GM12878 (cell line): ENCODE data around the gene SPTBN1. TPM values are rescaled to one million over a fixed set of nuclear protein-coding genes. Genes with fewer than 3 reads are reported as not detected.

ENCODE experiments used
- ATAC-seq: fragments of 200-7000 bp; cut with Tn5 transposase; 3 replicates; pipeline ENCODE4 v1.9.1; 2020; ENCODE audit warnings: mild to moderate bottlenecking, moderate library complexity
- BruUV-seq: library from RNA; stranded (reverse); fragments of 400-500 nt; replicated peaks from 2 replicates; lab custom pipeline; 2021; lab: Mats Ljungman, UMichigan
- CTCF ChIA-PET: fragments of 300-600 bp; sonication (Branson Sonifier 250); formaldehyde crosslinking; extraction: SDS; loops from one replicate; lab custom pipeline; 2021; ENCODE audit warnings: inconsistent platforms; lab: Yijun Ruan, JAX
- POLR2A ChIA-PET: fragments of 350-600 bp; formaldehyde crosslinking; extraction: SDS; loops from one replicate; lab custom pipeline; 2021; ENCODE audit warnings: inconsistent platforms; lab: Charles Lee
- RAD21 ChIA-PET: fragments of 300-600 bp; sonication (Branson Sonifier 250); formaldehyde crosslinking; loops from one replicate; lab custom pipeline; 2023; ENCODE audit warnings: antibody characterized with exemption; ENCODE audit not compliant: unreplicated experiment; lab: Charles Lee
- SMC1A ChIA-PET: fragments of 300-600 bp; sonication (Branson Sonifier 250); formaldehyde crosslinking; loops from one replicate; lab custom pipeline; 2023; ENCODE audit not compliant: unreplicated experiment, uncharacterized antibody; lab: Charles Lee
- DNase-seq: peaks from one replicate; pipeline ENCODE4 v3.0.0-alpha.2; 2011; ENCODE audit warnings: low read depth, low spot score
- FAIRE-seq: peaks from 3 replicates; lab custom pipeline; 2011; peaks lifted over from hg19 to GRCh38; lab: Jason Lieb, UNC
- H2AFZ ChIP-seq: 2 replicates; pipeline ENCODE4 v1.6.0; 2011; ENCODE audit warnings: low read depth, low read length, control low read depth; ENCODE audit not compliant: control insufficient read depth
- H3K27ac ChIP-seq: 2 replicates; pipeline ENCODE4 v1.5.1; 2011; ENCODE audit warnings: control low read depth; ENCODE audit not compliant: control insufficient read depth, insufficient read depth
- H3K27me3 ChIP-seq, 2 experiments: replicated peaks in 1 of 2; 2 replicates each; pipeline versions ENCODE4 v1.6.0 to v1.6.1; 2011; ENCODE audit warnings: low read length in 1 of 2; ENCODE audit not compliant: control insufficient read depth in 2 of 2, insufficient read depth in 2 of 2
- H3K36me3 ChIP-seq, 2 experiments: 2 replicates each; pipeline ENCODE4 v1.5.1; 2011; ENCODE audit warnings: low read length in 1 of 2; ENCODE audit not compliant: control insufficient read depth in 2 of 2, insufficient read depth in 2 of 2
- H3K4me1 ChIP-seq: 2 replicates; pipeline ENCODE4 v1.6.1; 2011; ENCODE audit warnings: mild to moderate bottlenecking, low read length, moderate library complexity, mixed read lengths; ENCODE audit not compliant: control insufficient read depth, insufficient read depth
- H3K4me2 ChIP-seq: 2 replicates; pipeline ENCODE4 v1.6.0; 2011; ENCODE audit warnings: control low read depth; ENCODE audit not compliant: control insufficient read depth, insufficient read depth
- H3K4me3 ChIP-seq: fragments of 200-600 bp; sonication (generic); 2 replicates; pipeline ENCODE4 v1.5.1; 2016
- H3K79me2 ChIP-seq: 2 replicates; pipeline ENCODE4 v1.6.0; 2011; ENCODE audit warnings: low read length; ENCODE audit not compliant: control insufficient read depth, insufficient read depth
- H3K9ac ChIP-seq: 2 replicates; pipeline ENCODE4 v1.8.0; 2011; ENCODE audit warnings: low read length, control low read depth, mixed read lengths; ENCODE audit not compliant: control insufficient read depth, insufficient read depth
- H3K9me3 ChIP-seq: replicated peaks from 3 replicates; pipeline ENCODE4 v1.5.1; 2011; ENCODE audit warnings: mild to moderate bottlenecking, low read length; ENCODE audit not compliant: control insufficient read depth, insufficient read depth
- H4K20me1 ChIP-seq: 2 replicates; pipeline ENCODE4 v1.6.0; 2011; ENCODE audit not compliant: control insufficient read depth, insufficient read depth
- CBX5 ChIP-seq: sonication (generic); IDR thresholded peaks from 2 replicates; pipeline ENCODE4 v1.6.1; 2016; ENCODE audit warnings: low read depth, moderate library complexity, mild to moderate bottlenecking, inconsistent platforms
- EZH2 ChIP-seq: IDR thresholded peaks from 2 replicates; pipeline ENCODE4 v1.6.1; 2012; ENCODE audit warnings: low read depth, mild to moderate bottlenecking, control low read depth, inconsistent platforms, low read length, borderline replicate concordance; ENCODE audit not compliant: control insufficient read depth
- IRF4 ChIP-seq: IDR thresholded peaks from 2 replicates; pipeline ENCODE4 v1.6.1; 2011; ENCODE audit warnings: low read depth, low read length
- LARP7 ChIP-seq: fragments of 450-650 bp; IDR thresholded peaks from 2 replicates; pipeline ENCODE4 v1.6.1; 2017; ENCODE audit warnings: mild to moderate bottlenecking
- NFIC ChIP-seq: IDR thresholded peaks from 2 replicates; pipeline ENCODE4 v1.6.1; 2012; ENCODE audit warnings: low read depth, mild to moderate bottlenecking, inconsistent platforms, low read length, moderate library complexity
- RELB ChIP-seq: fragments of 450-650 bp; IDR thresholded peaks from 2 replicates; pipeline ENCODE4 v1.6.1; 2017; ENCODE audit warnings: low read depth, mild to moderate bottlenecking, moderate library complexity
- SIX5 ChIP-seq: IDR thresholded peaks from 2 replicates; pipeline ENCODE4 v1.6.1; 2011; ENCODE audit warnings: mild to moderate bottlenecking, low read depth, low read length, moderate library complexity; ENCODE audit not compliant: severe bottlenecking
- SUZ12 ChIP-seq: fragments of 200-600 bp; sonication (generic); IDR thresholded peaks from one replicate; pipeline ENCODE4 v1.6.1; 2018; ENCODE audit warnings: antibody characterized with exemption, mild to moderate bottlenecking; ENCODE audit not compliant: unreplicated experiment
- ZNF207 ChIP-seq: fragments of 450-650 bp; IDR thresholded peaks from 2 replicates; pipeline ENCODE4 v1.6.1; 2014; ENCODE audit warnings: antibody characterized with exemption, mild to moderate bottlenecking, borderline replicate concordance
- ZNF274 ChIP-seq: IDR thresholded peaks from one replicate; pipeline ENCODE4 v1.8.0; 2011; ENCODE audit not compliant: insufficient read length, insufficient read depth
- WGBS: methylation state at CpG from one replicate; pipeline ENCODE4 v1.1.6; 2016; ENCODE audit warnings: low lambda C conversion rate; ENCODE audit not compliant: insufficient replicate concordance, insufficient coverage; ENCODE audit errors: missing lambda C conversion rate; 5-methylcytosine and 5-hydroxymethylcytosine counted together
- in situ Hi-C: fragments of 300-500 bp; cut with MboI; formaldehyde crosslinking; loops from 9 replicates; pipeline ENCODE4 v1.14.3; 2018; ENCODE audit warnings: mixed read lengths
- intact Hi-C: fragments of 100-400 bp; cut with micrococcal nuclease; formaldehyde crosslinking; loops from one replicate; pipeline ENCODE4 v1.14.2; 2022; ENCODE audit not compliant: unreplicated experiment
- polyA plus RNA-seq, 11 experiments: library from polyadenylated mRNA; depleted of rRNA in 4 of 11; unstranded in 6 of 11; stranded (reverse) in 5 of 11; fragments of >200 nt; fragmentation: Nextera tagmentation in 4 of 11; fragmentation: Illumina TruSeq in 1 of 11; extraction: Ambion mirVana in 4 of 11; extraction: Trizol in 1 of 11; gene quantifications; 1 replicate in 1 of 11; 2 replicates in 10 of 11; pipeline versions ENCODE4 v1.2.1 to v1.2.3, GENCODE V29; 2011 to 2016; ENCODE audit warnings: inconsistent platforms in 2 of 11, missing spikeins in 2 of 11, low read depth in 1 of 11
- total RNA-seq, 4 experiments: library from RNA; depleted of rRNA in 3 of 4; stranded (reverse); fragments of >200 nt in 3 of 4; fragmentation: Illumina TruSeq in 1 of 4; extraction: Trizol in 1 of 4; gene quantifications; 2 replicates each; pipeline versions ENCODE4 v1.2.1 to v1.2.3, GENCODE V29; 2013 to 2021

Gene SPTBN1
- total and polyA plus RNA-seq, 10 of the 15 experiments (the other 5 are each of a cell fraction or from before 2014, with no cell fraction given) = 20.6 to 154 (median 76.7) TPM

GRCh38 chr2:54675738-54676137, 219.6 kb downstream of the SPTBN1 start:
- intact Hi-C loops (no loop called here), in situ Hi-C loops (no loop called here)
- H3K4me3 ChIP-seq = no peak overlapping the region
- no peaks in the 10 kb centered on the region for H4K20me1 ChIP-seq
- peaks cover 31% of the 10 kb centered on the region for H3K4me1 ChIP-seq
- no peak overlapping the region for H2AFZ ChIP-seq
- no peaks in the 10 kb centered on the region for H3K27me3 ChIP-seq
- SMC1A ChIA-PET = interaction anchor here (0.8 to 7.9 kb wide), 6 partner anchors 10 to 151 kb away, joined by 3 to 50 read pairs (median 6); no protein-coding TSS in a partner anchor
- no peak for ATAC-seq
- H3K9me3 ChIP-seq = no peaks in the 10 kb centered on the region
- no peak for FAIRE-seq
- DNase-seq = no peak
- 0 out of 4 replicates have a peak, but pooled peaks cover 0 to 2% of the 10 kb centered on the region in 2 experiments for H3K36me3 ChIP-seq
- RAD21 ChIA-PET = interaction anchor here (0.9 to 5.9 kb wide), 6 partner anchors 10 to 117 kb away, joined by 3 to 49 read pairs (median 4); no protein-coding TSS in a partner anchor
- POLR2A ChIA-PET = no interaction called here
- no TSS peak for BruUV-seq
- 84% methylated on average over 9 of the region's 11 CpGs for WGBS
- no peak overlapping the region for H3K27ac ChIP-seq
- CTCF ChIA-PET = interaction anchor here (0.6 to 6.2 kb wide), 6 partner anchors 10 to 372 kb away, joined by 3 to 47 read pairs (median 6); no protein-coding TSS in a partner anchor
- H3K79me2 ChIP-seq = no peaks in the 10 kb centered on the region
- no peak overlapping the region for H3K9ac ChIP-seq
- TF ChIP-seq SIX5 (no peak), ZNF207 (no peak), NFIC (no peak), ZNF274 (no peak), RELB (no peak), CBX5 (no peak), SUZ12 (no peak), LARP7 (no peak), EZH2 (no peak), IRF4 (no peak)
- H3K4me2 ChIP-seq = no peak overlapping the region
